T1000 (cell line): ENCODE measurements around the gene NTRK3.
"Not testable (repeated sequence)": the region's sequence is repeated elsewhere in the genome, so short reads cannot be mapped to it uniquely, and the experiment has no call there.

Experiments
- DNase-seq: peaks from one replicate; lab custom pipeline; 2025; ENCODE audit warnings: mixed read lengths; lab: John Stamatoyannopoulos, UW

NTRK3 gene

DNA sequence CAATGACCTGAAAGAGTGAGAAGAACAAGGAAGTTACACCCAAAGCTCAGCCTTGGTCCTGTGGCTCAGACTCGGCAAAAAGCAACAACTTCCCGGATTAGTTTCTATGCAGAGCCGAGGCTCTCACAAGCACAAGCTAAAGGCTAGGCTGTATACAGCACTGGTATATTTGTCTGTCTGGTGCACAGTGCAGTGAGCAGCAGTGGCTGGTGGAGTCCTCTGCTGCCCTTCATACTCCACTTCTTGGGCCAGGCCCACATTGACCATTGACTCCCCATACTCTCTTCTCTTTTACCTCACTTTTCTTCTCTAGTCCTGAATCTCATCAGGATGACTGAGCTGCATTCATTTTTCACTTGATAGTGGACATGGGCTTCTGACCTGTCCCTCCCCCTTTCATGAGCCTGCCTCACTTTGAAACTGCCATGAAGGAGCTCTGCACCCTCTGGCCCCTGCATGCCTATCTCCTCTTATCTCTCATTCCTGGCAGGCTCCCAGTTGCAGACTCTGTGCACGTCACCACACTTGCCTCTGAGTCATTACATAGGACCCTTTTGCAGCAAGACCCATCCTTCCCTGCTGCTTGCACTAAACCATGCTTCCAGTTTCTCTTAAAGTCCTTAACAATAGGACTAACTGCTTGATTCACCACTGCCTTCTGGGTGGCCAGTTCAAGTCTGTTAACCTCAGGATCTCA is 379.3 kb downstream of the NTRK3 start:
- DNase-seq, result peak; percentile 23

DNA sequence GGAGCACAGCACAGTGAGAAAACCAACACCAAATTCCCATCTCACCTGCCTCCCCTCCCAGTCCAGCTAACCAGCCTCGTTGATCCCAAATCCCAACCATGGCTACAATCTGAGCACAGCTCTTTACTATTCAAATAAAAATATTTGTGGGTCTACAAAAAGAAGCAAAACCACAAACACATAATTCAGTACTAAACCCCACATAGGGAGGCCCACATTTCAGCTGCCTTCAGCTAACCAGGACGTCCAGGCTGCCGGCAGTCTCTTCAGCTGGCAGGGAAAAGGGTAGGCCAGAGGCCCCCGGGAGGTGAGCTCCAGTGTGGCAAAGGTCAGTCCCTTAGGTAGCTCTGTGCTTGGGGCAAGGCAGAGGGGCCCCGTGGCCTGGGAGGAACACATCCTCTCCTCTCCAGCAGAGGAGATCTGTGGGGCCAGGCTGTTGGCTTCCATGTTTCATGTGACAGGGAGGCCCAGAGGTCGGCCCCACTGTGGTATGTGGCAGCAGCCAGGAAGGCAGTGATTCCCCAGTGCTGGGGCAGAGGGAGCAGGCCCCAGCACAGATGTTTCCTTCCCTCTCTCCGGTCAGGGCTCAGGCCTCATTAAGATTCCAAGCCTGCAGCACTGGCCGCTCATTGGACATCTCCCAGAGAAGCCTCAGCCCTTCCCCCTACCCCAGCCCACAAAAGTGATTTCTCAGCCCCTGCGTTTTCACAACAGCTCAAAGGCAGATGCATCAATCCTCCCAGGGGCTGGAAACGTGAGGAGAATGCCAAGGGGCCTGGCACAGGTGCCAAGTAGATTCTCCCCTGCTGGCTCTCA is 381.4 kb downstream of the NTRK3 start:
- DNase-seq, result peak; percentile 32

DNA sequence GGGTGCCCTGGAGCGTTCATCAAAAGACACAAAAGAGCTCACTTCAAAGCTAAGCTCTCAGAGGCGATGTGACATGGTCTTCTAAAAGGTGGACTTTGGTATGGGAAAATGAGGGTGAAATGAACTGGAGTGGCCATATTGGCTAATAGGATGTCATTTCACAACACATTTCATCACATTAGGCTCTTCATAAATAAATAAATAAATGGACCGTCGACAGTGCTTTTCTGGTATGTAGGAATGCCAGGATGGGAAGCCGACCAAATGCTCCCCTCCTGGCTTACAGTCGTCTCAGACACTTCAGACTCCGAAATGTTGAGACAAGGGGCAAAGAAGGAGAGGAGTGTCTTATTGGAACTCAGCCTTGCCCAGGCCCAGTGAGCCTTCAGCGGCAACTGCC is 383.0 kb downstream of the NTRK3 start:
- no peak for DNase-seq

DNA sequence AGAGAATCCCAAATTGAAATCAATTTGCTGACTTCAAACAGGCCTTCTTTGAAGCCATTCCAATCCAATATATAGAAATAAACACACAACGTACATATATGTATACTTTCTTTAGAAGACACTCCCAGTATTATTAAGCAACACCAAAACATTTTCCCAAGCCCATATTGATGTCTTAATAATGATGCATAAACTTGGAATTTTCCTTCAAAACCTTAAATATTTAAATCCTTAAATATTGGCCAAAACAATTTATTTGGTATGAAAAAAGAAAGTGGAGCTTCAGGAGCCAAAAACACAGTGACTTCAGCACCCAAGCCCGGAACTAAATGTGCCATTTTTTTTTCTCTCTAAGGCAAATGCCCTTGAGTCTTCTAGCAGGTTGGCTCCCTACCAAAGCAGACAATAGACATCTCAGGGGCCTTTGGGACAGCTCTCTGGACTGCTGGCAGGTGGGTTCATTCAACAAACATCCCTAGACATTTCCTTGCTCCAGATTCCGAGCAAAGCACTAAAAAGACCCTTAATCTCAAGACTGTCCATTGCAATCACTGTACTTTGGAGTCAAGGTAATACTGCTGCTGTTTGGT is 384.7 kb downstream of the NTRK3 start:
- no peak for DNase-seq

DNA sequence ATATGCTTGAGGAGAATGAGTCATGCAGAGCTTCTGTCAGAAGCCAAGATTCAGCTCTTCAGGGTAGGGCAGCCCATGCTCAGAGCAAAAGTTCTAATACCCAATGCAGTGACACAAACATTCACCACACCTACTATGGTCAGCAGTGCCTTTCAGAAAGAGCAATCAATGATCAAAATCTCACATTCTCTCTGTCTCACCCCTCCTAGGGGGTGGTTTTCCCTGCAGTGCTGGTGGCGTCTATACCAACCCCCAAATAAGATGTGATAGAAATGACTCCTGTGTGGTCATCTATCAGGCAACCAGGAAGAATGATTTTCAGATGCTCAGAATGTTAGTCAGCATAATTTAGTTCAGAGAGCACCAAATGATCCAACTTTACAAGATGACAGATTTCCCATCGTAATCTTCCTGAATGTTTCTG is 385.3 kb downstream of the NTRK3 start:
- DNase-seq, result no peak

DNA sequence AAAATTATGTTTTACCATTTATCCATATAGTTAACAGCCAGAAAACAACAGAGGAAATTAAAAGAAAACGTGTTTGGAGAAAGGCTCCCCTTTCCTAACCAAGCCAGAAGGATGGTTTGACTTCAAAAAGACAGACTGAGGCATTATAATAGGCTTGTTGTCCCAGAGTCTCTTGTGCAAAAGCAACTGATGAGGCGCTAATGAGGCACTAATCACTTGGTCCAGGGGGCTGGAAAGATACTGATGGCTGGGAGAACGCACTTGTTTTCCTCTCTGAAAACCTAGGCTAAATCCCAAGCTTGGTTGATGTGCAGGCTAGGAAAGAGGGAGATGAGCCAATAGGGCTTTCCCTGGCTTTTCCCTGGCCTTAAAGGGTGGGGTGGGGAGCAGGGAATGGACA is 389.6 kb downstream of the NTRK3 start:
- DNase-seq, result no peak

DNA sequence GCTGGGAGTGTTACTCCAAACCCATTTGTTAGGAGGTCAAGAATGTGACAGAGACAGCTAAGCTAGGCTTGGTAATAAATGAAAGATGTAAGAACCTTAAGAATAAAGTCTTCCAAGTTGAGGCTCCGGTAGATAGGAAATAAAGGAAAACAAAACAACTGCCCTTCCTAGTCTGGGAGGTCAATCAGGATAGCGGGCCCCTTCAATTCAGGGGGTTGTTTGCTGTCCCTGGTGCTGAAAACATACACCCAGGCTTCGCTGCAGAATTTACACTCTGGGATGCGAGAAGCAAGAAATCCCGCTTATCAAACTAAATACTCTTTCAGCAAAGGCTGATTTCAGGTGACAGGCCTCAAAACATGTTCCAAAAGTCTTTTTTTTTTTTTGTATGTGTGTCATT is 393.4 kb downstream of the NTRK3 start:
- no peak for DNase-seq

DNA sequence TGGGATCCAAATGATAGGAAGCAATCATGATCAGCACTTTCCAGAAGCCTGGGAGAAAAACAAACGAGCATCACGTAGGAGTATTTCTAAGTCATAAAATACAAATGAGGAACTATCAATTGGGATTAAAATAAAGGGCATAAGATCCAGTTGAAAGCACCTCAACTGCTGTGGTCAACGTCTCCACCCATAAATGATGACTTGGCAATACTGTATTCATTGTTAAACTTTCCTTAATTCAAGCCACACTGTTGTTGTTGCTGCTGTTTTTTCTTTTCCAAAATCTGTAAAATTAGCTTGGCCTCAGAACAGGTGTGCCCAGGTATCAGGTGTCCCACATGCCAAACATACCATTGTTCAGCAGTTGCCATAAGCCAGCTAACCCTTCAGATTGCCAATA is 395.8 kb downstream of the NTRK3 start:
- no peak for DNase-seq

DNA sequence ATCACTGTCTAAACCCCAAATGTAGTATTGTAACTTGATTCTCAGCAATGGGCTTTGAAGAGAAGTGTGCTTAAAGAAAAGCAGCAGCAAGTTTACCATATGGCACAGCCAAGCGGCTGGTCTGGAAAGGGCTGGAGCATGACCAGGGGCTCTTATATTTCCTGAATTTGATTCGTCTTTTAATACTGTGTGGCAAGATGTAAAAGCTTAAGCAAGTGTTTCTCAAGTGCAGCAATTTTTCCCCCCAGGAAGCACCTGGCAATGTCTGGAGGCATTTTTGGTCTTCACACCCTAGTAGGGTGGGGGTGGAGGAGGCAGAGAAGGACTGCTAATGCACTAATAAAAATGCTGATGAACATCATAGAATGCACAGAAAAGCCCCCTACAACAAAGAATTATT is 397.9 kb downstream of the NTRK3 start:
- no peak for DNase-seq

DNA sequence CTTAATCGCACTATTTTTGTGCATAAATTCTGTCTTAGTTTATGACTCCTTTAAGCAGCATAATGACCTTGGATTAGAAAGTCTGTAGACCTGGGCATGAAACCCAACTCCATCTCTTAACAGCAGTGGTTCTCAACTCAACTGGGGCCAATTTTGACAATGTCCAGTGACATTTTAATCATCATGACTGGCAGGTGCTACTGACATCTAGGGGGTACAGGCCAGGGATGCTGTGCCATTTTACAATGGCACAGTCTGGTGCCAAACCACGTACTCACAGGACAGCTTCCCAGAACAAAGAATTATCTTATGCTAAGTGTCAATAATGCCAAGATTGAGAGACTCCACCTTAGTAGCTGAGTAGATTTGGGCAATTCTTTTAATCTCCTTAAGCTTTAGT is 405.0 kb downstream of the NTRK3 start:
- DNase-seq, result no peak

DNA sequence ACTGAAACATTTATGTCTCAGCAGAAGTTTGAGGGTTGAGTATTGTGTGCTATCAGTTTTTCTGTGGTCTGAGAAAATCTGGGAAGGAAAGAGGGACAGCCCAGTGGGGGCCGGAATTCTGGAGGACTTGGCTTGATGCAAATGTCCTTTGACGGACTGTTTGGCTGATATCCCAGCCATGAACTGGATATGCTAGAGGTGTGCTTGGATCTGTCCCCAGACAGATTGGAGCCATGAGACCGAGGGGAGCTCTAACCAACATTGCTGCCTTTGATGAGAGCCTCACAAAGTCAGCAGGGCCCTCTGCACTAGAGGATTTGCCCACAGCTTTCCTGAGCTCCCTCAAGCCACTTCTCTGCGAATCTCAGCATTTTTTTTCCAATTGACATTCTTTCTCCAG is 405.6 kb downstream of the NTRK3 start:
- no peak for DNase-seq

DNA sequence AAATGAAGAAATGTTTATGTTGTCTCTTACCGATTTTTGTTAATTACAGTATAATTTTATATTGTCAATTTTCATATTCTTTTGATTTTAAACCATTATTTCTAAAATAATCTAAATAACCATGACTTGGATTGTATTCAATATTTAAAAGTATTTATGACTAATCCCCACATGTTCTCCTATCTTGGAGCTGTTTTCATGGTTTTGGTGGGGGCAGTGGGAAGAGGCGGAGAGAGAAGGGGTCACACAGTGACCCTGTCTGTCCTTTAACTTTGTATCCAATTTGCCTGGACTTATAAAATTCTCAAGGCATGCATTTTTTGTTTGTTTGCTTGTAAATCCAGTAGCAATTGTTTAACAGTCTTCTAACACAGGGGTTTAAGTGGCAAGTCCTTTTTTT is 407.4 kb downstream of the NTRK3 start:
- no peak for DNase-seq

DNA sequence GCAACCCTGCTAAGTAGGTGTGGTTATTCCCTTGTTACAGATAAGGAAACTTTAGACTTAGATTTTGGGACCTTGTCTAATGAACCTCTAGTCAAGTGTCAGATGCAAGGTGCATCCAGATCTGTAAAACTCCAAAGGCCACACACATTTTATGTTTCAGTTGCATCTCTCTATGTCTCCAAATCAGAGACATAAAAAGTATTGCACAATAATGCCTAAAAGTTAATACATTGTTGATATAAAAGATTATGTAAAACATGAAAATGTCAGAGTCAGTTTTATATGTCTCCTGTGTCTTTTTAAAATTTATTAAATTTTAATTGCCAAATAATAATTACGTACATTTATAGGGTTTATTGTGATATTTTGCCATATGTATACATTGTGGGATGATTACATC is 408.5 kb downstream of the NTRK3 start:
- no peak for DNase-seq

DNA sequence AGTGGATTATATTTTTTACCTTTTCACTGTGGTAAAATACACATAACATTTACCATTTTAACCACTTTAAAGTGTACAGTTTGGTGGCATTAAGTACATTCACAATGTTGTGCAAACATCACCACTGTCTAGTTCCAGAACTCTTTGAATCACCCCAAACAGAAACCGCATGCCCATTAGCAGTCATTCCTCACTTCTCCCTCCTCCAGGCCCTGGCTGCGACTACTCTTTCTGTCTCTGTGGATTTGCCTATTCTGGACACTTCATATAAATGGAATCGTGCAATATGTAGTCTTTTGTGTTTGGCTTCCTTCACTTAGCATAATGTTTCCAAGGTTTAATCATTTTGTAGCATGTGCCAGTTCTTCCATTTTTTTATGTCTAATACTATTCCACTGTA is 409.8 kb downstream of the NTRK3 start:
- DNase-seq, result no peak

DNA sequence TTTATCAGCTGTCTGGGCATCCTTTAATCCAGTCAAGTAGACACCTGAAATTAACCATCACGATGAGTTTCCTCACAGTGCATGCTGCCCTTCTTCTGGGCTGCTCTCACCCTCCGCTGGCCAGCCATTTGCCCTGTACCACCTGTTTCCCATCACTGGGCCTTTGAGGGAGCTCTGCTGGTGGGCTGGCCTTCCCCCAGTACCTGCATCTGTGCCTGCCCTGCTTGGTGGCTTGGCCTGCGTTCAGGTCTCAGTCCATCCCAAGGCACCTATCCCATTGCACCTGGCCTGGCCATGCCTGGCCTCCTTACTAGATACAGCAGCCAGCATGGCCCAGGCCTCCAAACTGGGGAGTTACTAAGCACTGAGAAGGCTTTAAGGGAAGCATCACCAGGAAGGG is 413.2 kb downstream of the NTRK3 start:
- DNase-seq, result no peak

DNA sequence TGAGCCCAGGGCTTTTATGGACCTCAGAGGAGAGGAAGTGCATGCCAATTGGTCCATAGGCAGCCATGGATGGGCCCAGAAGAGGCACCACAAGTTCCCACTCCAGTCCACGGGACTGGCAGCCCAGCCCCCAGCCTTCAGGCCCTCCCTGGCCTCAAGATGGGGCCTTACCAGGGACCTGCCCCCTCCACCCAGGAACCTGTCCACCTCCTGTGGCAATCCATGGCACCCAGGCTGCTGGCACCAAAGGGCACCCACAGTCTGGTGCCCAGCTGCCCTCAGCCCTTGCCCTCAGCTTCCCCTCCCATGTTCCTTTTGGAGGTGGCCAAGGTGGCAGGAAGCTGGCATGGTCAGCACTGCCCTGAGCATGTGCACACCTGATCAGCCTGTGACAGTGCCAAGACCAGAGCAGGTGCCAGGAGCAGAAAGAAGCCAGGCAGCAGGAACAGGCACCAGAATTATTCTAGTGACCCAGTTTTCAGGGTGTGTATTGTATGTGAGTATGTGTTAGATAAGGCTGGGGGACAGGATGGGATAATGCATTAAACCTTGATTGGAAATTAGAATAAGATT is 415.0 kb downstream of the NTRK3 start:
- DNase-seq, result no peak

DNA sequence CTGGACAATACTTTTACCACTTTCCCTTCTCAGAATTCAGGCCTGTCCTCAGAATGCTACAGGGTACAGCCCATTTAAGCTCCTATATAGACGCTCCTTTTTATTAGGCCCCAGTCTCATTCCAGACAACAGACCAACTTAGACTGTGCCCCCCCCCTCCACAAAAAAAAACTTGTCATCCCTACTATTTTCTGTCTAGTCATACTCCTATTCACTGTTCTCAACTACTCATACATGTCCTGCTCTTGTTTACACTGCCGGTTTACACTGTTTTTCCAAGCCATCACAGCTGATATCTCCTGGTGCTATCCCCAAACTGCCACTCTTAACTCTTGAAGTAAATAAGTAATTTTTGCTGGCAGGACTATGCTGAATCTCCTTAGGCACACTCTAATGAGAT is 420.7 kb downstream of the NTRK3 start:
- DNase-seq, result not testable (repeated sequence)

DNA sequence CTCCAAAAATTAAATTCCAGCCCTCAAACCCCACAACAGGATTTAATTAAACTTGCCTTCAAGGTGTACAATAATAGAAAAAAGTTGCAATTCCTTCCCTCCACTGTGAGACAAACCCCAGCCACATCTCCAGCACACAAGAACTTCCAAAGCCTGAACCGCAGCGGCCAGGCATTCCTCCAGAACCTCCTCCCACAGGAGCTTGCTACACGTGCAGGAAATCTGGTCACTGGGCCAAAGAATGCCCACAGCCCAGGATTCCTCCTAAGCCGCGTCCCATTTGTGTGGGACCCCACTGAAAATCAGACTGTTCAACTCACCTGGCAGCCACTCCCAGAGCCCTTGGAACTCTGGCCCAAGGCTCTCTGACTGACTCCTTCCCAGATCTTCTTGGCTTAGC is 423.2 kb downstream of the NTRK3 start:
- not testable (repeated sequence) for DNase-seq

DNA sequence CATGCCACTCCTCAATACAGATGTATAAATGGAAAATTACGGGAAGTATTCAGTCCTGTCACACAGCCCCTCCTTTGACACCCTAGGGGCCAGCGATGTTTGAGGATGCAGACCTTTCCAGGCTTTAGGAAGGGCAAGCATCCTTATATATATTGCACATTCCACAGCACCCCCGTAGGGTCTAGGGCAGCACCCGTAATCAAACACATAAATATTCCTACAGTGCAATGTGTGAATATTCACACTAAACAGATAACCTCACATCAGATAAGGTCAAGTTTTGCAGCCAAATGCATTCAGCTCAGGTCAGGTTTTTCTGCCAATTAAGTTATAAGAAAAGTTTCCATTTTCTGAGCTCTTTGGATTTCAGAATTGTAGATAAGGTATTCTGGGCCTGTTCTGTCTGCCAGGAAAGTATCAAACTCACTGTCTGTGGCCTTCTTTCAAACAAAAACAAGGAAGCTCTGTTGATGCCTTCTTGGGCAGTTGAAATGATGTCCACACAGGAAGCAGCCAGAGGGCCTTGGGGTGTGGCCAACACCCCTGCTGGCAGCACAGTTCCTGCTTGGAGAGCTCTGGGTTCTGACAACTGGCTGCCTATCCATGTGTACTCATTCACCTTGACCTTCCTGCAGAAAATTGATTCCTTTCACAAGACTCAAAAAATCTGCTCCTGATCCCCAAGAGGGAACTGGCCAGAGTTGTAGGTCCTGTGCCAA is 427.0 kb downstream of the NTRK3 start:
- no peak for DNase-seq

DNA sequence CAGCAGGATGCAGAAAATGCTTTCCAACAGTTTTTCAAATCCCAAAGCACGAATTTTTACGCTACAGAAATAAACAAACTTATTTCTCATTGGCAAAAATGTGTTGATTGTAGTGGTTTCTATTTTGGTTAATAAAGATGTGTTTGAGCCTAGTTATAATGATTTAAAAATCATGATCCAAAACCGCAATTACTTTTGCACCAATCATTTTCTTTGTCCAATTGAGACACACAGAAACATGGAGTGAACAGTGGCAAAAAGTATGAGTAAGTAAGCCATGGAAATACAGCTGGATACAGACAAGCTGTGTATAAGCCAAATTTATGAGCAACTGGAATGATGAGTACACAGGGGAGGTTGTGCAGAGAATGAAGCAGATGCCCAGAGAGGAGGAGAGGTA is 427.9 kb downstream of the NTRK3 start:
- no peak for DNase-seq

DNA sequence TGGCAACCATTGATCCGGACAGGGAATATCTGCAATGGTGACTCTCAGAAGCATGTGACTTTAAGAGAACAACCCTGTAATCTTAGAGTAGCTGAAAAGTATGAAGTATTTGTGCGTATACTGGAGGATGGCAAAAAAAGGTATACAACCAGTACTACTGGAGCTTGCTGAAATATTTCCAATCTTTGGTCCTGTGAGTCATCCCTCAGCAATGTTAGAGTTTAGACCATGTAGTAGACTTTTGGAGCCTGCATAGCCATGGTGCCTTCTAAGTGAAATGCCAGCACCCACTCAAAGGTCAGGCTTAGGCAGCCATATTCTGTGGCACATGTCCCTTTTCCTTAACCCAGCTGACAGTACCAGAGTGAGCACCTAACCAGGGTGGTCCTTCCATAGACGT is 429.4 kb downstream of the NTRK3 start:
- no peak for DNase-seq

DNA sequence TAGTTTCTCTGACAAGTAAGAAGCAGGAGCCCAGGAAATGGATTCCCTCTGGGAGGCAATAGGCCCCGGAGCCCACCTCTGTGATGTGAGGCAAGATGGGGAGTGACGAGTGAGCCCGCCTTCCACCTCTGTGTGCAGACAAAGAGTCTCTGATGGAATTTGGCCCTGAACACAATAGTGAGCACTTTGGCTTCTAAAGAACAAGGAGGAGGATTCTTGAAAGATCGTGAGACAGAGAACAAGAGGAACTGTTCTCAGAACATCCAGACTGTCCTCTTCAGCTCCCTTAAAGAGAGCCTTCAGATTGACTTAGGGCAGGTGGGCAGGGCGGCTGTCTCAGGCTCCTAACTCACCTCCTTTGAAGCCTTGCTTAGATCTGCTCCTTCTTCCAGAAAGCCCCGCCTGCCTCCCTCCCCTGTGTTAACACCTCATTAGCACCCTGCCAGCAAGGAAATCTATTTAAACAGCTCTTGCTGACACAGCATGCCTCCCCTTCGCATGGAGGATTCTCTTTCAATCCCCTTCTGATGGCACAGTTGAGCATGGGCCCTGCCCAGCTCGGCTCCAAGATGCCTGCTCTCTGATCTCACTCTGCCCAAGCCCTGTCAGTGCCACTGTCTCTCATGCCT is 430.3 kb downstream of the NTRK3 start:
- no peak for DNase-seq
